A673 (cell line): Measurements from ENCODE around the gene VEGFC.

Experiments
- CTCF ChIP-seq: fragments of 300-800, 200-600 bp; sonication (generic); conservative IDR thresholded peaks from 2 replicates; pipeline ENCODE4 v1.5.1; 2017; ENCODE audit warnings: low read depth, mild to moderate bottlenecking, antibody characterized with exemption, low read length, moderate library complexity, mixed read lengths
- EZH2 ChIP-seq: fragments of 200-600 bp; sonication (generic); IDR thresholded peaks from 2 replicates; pipeline ENCODE4 v1.6.1; 2017; ENCODE audit warnings: borderline replicate concordance, low read depth, mild to moderate bottlenecking, mixed read lengths, antibody characterized with exemption, low read length; ENCODE audit not compliant: poor library complexity, severe bottlenecking

- TF ChIP-seq CTCF (no peak), EZH2 (no peak)
Observed at GRCh38 chr4:176775338-176775737, 17.4 kb downstream of the VEGFC start.
